NCI-H1694 (cell line): ENCODE data around the gene MED15.
"Not testable (repeated sequence)": the region's sequence is repeated elsewhere in the genome, so short reads cannot be mapped to it uniquely, and the experiment has no call there.

ENCODE experiments used
- DNase-seq: peaks from one replicate; lab custom pipeline; 2025; lab: John Stamatoyannopoulos, UW

The MED15 gene

DNA sequence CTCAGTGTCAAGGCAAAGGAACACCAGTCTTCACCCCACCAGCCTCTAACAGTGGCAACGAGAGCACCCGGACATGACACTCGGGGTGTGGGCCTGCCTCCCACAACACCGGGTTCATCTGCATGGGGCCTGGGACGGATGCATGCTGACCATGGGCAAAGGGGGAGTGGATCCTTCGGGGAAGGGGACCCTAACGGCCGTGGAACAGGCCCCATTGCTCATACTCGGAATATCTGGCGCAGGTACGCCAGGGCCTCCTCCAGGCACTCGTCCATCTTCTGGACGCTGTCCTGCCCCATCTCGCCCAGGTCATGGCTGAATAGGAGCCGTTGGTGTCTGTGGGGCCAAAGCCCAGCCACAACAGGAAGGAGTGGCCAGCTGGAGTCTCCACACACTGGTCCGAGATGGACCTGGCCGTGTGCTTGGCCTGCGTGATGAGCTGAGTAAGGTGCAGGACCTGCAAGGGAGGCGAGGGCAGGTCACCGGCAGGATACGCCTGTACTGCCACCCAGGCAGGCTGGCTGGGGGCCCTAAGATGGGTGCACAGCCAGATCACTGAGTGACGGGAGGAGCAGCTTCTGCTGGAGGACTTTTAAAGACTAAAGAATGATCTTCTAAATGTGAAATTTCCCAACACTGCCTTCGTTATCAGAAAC, 96.8 kb downstream of the MED15 start:
- DNase-seq, result no peak

DNA sequence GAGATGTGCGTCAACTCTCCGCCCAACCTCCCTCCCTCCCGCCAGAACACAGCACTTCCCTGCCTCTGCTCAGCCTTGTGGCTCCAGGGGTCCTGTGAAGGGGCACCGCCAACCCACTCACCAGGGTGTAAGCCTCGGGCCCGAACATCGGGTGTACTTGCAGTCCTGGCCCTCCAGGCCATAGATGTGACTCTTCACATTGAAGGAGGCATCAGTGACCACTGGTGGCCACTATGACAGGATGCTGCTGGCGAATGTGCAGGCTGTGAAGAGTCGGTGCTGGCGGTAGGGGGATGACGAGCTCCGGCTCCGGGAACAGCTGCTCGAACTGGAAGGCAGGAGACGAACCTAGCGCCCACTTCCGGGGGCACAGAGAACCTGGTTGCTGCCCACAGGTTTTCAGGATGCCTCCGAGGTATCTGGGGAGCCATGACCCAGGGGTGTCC, 97.4 kb downstream of the MED15 start:
- no peak for DNase-seq

DNA sequence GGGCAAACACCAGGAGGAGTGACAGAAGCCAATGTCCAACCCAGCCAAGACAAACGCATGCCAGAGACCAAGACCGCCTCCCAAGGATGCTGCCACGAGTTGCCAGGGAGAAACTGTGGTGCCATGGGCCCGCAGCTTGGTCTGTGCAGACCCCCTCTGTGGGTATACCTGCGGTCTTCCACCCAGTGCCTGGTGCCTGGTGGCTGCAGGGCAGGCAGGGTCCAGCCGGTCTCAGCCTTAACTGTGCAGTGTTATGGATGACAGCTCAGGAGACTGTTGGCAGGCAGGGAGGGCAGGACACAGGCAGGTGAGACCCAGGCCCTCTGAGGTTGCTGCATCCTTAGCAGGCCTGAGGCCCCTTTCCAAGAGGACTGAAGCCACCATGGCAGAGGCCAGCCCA, 97.9 kb downstream of the MED15 start:
- no peak for DNase-seq

DNA sequence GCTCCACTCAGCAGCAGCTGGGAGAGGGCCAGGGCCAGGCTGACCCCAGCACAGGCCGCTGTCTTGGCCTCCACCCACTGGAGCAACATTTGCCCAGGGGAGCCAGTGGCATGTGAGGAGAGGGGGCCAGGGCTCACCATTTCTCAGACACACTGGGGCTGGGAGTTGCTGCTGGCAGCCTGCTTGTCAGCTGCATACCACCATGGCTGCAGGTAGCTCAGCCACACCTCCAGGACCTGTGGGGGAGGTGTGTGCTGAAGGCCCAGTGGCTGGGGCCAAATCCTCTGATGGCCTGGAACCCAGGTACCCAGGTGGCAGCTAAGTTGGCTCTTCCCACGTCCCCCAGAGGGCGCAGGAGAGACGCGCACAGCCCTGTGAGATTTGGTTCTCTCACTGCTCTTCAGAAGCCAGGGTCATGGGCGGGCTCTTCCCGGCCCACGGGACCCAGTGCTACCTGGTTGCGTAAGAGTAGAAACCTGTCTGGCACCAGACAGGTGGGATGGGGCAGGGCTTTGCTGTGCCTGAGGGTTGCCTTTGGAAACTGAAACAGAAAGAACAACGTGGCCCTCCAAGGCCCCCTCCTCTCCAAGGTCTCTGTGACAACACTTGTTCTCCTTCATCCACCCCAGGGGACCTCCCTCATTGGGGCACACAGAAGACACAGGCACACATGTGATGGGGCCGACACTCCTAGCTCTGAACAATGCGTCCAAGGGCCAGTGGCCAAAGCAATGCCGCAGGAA, 98.8 kb downstream of the MED15 start:
- peak; percentile 44 for DNase-seq

DNA sequence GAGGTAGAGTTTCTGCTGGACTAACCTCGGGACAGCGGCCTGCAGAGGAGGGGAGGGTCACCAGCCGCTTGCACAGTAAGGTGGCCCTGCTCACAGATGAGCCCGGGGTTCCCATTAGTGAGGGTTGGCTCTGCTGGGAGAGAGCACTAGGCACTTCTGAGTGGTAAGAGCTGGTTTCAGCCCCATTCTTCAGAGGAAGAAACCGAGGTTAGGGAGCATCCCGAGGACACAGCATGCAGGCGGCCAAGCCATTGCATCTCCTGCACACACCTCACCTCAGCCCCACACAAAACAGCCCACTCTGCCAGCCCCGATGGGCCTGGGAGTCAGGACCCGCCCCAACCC, 99.3 kb downstream of the MED15 start:
- no peak for DNase-seq

DNA sequence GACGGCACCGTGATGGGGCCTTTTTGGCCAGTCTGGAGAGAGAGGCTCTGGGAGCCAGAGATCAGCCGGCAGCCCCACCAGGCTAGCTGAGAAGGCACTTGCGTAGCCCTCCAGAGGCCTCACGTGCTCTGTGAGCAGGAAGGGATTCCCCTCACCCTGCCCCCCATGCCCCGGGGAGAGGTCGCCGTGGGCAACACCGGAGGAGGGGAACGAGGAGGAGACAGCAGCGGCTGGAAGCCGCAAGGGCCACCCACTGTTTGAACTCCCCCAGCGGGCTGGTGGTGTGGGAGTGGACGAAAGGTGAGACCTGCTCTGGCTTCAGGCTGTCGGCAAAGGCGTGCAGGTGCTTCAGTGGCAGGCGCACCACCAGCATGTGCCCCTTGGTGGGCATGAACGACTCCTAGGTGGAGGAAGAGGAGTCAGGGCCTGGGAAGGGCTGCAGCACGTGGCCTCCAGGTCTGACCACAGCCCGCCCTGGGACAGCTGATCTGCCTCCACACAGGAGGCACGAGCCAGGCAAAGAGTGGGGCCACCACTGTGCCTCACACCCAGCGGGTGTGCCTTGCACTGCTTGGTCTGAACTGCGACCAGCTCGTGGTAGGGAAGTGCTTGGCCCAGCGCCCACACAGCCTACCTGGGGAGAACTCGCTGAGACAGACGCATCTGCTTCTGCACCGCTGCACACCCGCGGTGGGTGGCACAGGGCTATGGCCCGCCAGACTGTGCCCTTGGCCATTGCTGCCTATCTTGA, 99.9 kb downstream of the MED15 start:
- no peak for DNase-seq

DNA sequence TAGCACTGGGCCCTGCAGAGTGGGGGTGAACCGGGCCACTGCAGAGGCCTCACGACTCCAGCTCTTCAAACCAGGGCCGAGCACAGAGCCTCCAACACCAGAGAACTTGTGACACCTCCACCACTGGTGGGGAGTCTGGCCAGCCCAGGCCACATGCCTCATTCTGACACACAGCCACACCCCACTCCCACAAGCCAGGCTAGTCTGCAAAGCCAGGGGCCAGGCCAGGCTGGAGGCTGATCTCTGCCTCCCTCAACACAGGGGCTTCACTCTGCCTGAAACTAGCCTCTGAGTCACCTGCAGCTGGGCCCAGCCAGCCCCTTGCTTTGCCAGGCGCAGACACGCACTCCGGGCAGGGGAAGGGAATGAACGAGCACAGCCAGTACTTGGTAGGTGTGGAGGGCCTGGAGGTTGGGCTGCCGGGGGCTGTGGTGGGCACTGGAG, 102.9 kb downstream of the MED15 start:
- no peak for DNase-seq

DNA sequence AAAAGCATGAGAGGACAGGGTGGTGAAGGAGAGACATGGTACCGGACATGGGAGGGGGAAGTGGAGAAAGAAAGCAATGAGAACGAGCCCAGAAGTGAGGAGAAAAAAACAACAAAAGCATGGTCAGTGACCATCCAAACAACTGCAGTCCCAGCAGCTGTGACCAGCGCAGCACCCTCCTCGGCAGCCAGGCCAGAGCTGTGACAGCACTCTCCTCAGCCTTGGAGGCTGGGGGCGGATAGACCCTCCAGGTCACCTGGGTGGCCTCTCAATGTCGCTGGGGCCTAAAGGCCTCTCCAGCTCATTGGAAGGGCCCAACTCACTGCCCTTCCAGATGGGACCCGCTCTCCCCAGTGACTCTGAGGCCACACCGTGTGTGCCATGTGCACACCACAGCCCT, 103.3 kb downstream of the MED15 start:
- DNase-seq, result no peak

DNA sequence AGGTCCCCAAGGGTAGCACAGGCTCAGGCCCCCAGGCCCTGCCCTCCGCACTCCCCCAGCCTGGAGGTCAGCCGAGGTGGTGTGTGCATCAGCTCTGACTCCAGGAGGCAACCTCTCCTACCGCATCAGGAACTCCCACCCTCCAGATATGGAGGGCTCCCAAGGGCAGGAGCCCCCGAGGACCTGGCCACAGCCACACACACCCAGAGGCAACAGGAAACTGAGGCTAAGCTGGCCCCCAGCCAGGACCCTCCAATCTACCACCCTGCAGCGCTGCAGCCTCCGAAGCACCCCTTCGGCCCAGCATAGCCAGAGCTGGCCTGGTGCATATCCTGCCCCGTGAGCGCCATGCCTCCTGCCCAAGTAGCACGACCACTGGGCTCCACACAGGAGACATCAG, 104.0 kb downstream of the MED15 start:
- DNase-seq, result no peak

DNA sequence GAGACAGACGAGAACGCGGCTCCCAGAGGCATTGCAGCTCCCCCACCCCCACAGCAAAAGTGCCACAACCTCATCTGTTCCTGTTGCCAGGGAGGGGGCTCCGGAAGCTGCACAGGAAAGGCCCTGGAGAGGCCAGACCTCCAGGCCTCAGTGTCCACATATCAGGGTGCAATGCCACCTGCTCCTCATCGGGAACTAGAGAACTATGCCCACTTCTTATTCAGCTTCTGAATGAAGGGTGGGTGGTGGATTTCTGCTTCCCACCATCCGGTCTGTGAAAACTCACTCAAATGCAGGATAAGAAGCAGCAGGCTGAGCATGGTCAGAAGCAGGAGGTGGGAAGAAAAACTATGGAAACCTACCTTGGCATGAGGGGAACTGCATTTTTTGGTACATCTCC, 105.9 kb downstream of the MED15 start:
- no peak for DNase-seq

DNA sequence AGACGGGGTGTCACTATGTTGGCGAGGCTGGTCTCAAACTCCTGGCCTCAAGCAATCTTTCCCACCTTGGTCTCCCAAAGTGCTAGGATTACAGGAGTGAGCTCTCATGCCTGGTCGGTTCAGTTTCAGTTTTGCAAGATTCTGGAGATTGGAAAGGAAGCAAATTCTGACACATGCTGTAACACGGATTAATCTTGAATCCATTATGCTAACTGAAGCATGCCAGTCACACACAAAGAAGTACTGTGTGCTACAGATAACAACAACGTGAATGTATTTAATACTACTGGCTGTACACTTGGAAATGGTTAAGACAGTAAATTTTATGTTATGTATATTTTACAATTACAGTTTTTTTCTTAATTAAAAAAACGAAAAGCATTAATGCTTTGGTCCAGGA, 107.6 kb downstream of the MED15 start:
- DNase-seq, result no peak

DNA sequence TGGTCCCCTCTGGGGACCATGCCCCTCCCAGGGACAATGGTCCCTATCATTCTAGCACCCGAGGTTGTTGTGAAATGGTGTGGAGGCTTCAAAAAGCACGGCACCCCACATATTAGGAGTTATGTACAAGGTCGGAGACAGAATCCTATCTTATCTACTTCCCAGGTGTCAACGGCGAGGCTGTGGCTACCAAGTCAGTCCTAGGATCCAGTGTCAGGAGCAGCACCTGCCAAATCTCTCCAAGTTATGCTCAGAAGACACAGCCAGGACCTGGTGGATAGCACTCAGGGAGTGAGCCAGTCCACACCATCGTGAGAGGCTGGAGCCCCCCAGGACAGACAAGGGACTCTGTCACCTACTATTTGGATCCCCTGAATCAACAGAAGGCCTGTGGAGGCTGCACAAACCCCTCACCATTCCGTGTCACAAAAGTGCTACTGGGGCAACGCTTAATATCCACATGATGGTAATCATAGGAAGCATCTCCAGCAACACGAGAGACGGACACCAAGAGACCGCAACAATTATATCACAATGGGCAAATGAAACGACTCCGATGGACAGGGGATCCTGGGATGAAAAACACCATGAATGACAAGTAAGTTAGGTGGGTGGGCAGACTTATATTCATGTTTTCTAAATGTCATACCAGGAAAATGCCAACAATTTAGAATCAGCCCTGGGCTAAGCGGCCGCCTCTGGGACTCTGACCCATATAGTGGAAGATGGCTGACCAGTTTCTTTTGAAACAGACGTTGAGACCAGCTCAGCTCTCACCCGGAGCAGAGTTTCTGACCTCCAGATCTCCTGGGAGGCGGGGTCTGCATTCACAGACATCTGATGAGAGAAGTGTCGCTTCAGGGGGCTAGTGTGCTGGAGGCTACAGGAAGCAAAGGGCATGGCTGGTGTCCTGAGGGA, 108.4 kb downstream of the MED15 start:
- no peak for DNase-seq

DNA sequence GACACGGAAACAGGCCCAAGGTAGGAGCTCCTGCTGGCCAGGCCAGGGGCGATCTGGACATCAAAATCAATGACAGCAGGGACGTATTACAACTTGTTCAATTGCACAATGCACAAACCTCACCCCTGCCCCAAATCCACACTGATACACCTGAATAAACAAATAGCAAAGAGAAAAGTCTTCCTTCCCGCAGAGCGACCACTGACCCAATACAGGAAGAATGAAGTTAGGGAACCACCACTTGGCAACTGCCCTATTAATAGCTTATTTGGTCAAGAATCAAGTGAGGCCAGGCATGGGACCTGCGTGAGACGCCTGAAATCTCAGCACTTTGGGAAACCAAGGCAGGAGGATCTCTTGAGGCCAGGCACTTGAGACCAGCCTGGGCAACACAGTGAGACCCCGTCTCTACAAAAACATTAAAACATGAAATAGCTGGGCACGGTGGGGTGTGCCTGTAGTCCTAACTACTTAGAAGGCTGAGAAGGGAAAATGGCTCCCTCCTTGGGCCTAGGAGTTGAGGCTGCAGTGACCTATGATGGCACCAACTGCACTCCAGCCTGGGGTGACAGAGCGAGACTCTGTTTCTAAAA, 109.1 kb downstream of the MED15 start:
- DNase-seq, result no peak

DNA sequence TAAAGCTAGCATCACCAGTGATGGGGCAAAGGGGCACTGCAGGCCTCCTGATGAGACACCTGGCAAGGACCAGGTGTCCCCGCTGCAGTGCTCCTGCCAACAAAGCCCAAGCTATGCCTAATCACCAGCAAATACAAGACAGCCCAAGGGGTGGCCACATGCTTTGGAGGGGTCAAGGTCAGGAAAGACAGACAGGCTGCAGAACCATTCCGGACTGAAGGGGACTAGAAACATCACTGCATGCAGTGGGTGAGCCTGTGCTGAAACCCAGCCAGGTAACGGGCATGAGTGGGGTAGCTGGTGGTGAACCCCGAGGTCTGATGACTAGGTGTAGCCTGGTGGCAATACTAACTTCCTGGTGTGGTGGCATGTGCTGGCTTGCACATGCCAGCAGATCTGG, 111.1 kb downstream of the MED15 start:
- no peak for DNase-seq

DNA sequence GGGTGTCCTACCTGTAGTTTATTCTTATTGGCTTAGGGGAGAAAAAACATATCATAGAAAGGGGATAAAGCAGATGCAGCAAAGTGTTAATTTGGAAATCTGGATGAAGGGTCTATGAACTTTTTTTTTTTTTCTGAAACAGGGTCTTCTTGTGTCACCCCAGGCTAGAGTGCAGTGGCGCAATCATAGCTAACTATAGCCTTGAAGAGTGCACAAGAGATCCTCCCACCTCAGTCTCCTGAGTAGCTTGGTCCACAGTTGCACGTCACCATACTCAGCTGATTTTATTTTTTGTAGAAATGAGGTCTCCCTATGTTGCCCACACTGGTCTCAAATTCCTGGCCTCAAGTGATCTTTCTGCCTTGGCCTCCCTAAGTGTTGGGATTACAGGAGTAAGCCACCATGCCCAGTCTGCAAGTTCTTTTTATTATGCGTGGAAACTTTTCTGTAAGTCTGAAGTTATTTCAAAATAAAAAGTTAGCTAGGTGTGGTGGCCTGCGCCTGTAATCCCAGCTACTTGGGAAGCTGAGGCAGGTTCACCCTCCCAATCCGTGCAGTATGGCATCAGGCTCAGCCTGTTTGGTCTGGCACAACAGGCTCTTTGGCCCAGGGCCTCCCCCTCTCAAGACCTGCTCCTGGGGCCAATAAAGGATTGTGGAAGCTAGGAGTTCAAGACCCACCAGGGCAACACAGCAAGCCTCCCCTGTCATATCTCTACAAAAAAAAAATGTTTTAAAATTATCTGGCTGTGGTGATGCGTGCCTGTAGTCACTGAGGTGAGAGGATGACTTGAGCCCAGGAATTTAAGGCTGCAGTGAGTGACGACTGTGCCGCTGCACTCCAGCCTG, 111.9 kb downstream of the MED15 start:
- DNase-seq, result no peak

DNA sequence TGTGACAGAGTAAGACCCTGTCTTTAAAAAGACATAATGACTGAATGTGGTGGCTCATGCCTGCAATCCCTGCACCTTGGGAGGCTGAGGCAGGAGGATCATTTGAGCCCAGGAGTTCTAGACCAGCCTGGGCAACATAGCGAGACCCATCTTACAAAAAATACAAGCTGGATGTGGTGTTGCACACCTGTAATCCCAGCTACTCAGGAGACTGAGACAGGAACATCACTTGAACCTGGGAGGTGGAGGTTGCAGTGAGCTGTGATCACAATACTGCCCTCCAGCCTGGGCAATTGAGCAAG, 112.4 kb downstream of the MED15 start:
- not testable (repeated sequence) for DNase-seq

DNA sequence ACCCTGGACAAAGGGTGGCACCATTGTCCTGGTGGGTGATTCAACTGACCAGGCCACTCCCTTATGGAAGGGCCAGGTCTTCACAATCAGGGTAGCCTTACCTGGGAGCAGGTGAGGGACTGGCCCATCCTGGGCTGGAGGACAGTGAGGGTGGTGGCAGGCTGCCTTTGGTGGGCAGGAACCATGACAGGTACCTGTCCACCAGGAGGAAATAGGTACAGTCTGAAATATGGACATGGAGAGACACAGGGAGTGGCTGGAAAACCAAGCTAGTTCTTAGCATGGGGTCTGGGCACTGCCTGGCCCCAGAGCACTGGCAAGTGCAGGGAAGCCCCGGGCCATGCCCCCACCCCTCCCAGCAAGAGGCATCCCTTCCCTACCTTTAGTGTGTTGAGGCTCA, 113.8 kb downstream of the MED15 start:
- DNase-seq, result no peak

DNA sequence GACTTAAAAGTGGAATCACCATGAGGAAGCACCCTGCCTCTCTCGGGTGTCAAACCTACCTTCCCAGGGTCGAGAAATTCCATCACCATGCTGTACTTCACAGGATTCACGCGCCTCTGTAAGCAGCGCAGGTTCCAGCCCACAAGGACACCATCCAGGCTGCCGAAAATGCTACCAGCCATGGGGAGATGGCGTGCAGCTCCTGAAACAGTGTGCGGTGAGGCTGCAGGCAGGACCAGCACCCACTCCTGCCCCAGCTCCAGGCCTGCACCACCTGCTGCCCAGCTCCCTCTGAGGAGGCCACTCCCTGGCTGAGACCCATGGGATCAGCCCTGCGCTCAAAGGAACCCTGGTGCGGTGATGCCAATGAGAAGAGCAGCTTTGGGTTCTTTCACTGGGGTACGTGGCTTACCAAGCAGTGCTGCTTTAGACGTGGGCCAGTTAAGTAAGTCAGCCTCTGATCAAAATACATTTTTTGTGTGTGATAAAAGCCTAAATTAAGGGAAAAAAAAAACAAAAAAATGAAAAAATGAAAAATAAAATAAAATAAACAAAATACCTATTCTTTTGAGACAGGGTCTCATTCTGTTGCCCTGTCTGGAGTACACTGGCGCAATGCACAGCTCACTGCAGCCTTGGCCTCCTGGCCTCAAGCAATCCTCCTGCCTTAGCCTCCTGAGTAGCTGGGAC, 115.4 kb downstream of the MED15 start:
- no peak for DNase-seq

DNA sequence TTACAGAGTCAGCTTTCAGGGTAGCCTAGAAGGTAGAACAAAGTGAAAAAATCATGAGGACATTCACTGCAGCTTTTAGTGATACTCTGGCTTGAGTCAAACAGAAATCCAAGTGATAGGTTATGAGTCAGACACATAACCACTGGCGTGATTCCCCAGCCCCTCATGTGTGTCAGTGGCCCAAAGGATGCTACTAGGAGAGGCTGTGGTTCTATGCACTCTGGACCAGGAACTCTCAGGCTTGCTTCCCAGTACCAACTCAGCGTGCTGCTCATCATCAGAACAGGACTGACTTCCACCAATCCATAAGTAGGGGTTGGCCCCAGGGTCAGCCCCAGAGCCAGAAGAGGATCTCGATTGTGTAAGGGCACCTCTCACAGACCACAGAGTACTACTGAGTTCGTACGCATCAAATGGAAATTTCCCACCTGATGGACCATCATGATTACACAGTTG, 116.8 kb downstream of the MED15 start:
- no peak for DNase-seq

DNA sequence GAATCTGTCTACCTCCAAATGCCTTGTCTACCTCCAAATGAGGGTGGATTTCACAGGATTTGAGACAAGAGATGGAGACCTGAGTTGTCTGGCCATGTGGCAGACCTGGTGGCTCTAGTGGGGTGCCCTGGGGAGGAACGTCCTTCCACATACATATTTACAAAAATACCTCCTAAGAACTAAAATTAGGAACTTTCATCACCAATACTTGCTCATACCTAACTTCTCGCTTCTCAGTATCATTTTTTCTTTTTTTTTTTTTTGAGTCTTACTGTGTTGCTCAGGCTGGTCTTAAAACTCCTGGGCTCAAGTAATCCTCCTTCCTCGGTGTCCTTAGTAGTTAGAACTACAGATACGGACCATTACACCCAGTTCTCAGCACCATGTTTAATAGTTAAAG, 117.9 kb downstream of the MED15 start:
- DNase-seq, result no peak
